HEK293T (cell line): ENCODE results near the gene TOR4A.

ENCODE experiments used
- CTCF ChIA-PET: fragments of 350-600 bp; formaldehyde crosslinking; extraction: SDS; loops from one replicate; lab custom pipeline; 2021; ENCODE audit warnings: antibody characterized with exemption, inconsistent platforms; lab: Yijun Ruan, JAX
- POLR2A ChIA-PET: fragments of 350-600 bp; formaldehyde crosslinking; extraction: SDS; loops from one replicate; lab custom pipeline; 2020; ENCODE audit warnings: antibody characterized with exemption, inconsistent platforms; lab: Yijun Ruan, JAX
- DNase-seq: peaks from one replicate; pipeline ENCODE4 v3.0.0; 2012; ENCODE audit warnings: mixed read lengths; ENCODE audit errors: extremely low spot score
- ARNT ChIP-seq: fragments of 450-650 bp; IDR thresholded peaks from 2 replicates; pipeline ENCODE4 v1.6.1; 2017; ENCODE audit warnings: mild to moderate bottlenecking
- BHLHE40 ChIP-seq: fragments of 450-650 bp; IDR thresholded peaks from 2 replicates; pipeline ENCODE4 v1.6.1; 2016; ENCODE audit warnings: mild to moderate bottlenecking, moderate library complexity, borderline replicate concordance
- CTBP1 ChIP-seq: fragments of 450-650 bp; IDR thresholded peaks from 2 replicates; pipeline ENCODE4 v1.6.1; 2016; ENCODE audit warnings: borderline replicate concordance
- ELF4 ChIP-seq: fragments of 450-650 bp; IDR thresholded peaks from 2 replicates; pipeline ENCODE4 v1.6.1; 2017; ENCODE audit warnings: antibody characterized with exemption
- FOXA1 ChIP-seq: fragments of 450-650 bp; IDR thresholded peaks from 2 replicates; pipeline ENCODE4 v1.6.1; 2016; ENCODE audit warnings: mild to moderate bottlenecking
- FOXK2 ChIP-seq: fragments of 450-650 bp; IDR thresholded peaks from 2 replicates; pipeline ENCODE4 v1.6.1; 2016; ENCODE audit warnings: mild to moderate bottlenecking
- FOXM1 ChIP-seq: fragments of 450-650 bp; IDR thresholded peaks from 2 replicates; pipeline ENCODE4 v1.6.1; 2017; ENCODE audit warnings: mild to moderate bottlenecking, borderline replicate concordance
- HDGF ChIP-seq: fragments of 450-650 bp; IDR thresholded peaks from 2 replicates; pipeline ENCODE4 v1.6.1; 2017; ENCODE audit warnings: antibody characterized with exemption, borderline replicate concordance
- L3MBTL2 ChIP-seq: fragments of 450-650 bp; conservative IDR thresholded peaks from 2 replicates; pipeline ENCODE4 v1.6.1; 2016; ENCODE audit warnings: mild to moderate bottlenecking
- LEF1 ChIP-seq: fragments of 450-650 bp; IDR thresholded peaks from 2 replicates; pipeline ENCODE4 v1.6.1; 2017; ENCODE audit warnings: mild to moderate bottlenecking, borderline replicate concordance
- NFRKB ChIP-seq: fragments of 450-650 bp; IDR thresholded peaks from 2 replicates; pipeline ENCODE4 v1.6.1; 2016; ENCODE audit warnings: mild to moderate bottlenecking, moderate library complexity
- SP1 ChIP-seq: fragments of 450-650 bp; IDR thresholded peaks from 2 replicates; pipeline ENCODE4 v1.6.1; 2017
- SUZ12 ChIP-seq: fragments of 450-650 bp; IDR thresholded peaks from 2 replicates; pipeline ENCODE4 v1.6.1; 2016; ENCODE audit warnings: mild to moderate bottlenecking
- TARDBP ChIP-seq: fragments of 450-650 bp; IDR thresholded peaks from 2 replicates; pipeline ENCODE4 v1.6.1; 2016
- ZNF384 ChIP-seq: fragments of 450-650 bp; IDR thresholded peaks from 2 replicates; pipeline ENCODE4 v1.6.1; 2016
- TF ChIP-seq, protein P1 (sequence below): fragments of 450-650 bp; IDR thresholded peaks from 2 replicates; pipeline ENCODE4 v1.6.1; 2016

Gene TOR4A

DNA sequence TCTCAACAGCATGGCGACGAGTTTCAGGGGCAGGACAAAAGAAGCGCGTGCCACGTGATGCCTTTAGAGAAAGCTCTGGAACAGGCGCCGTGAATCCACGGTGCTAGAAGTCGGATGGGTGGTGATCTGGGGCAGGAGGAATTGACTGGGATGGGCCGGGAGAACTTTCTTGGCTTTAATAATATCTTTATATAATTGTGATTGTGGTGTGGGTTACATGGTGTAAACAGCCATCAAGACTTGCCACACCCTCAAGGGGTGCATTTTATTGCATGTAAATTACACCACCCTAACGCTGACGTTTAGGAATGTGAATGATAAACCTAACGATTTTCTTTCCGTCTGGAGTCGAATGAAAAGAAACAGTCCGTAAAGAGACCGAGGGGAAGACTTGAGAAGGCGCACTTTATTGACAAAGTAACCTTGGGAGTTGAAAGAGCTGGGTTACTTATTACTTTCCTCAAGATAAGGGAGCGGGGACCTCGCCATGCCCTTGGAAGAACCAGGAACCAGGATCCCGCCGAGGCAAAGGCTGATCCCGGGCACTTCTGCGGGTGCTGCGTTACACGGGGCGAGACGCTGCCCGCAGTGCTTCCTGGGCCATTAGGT is 16.1 kb downstream of the TOR4A start:
- ChIA-PET POLR2A (interaction anchor here (0.9 to 1.2 kb wide), 2 partner anchors 9 to 130 kb away, joined by 3 read pairs; partner anchors contain the start of genes NOXA1 and NRARP), CTCF (no interaction called here)
- no peak for TF ChIP-seq FOXK2
- no peak for TF ChIP-seq BHLHE40
- TF ChIP-seq HDGF = no peak
- TF ChIP-seq FOXM1 = no peak
- no peak for TF ChIP-seq FOXA1
- TF ChIP-seq TARDBP = no peak
- no peak for TF ChIP-seq SP1
- no peak for TF ChIP-seq ZNF384
- no peak for TF ChIP-seq ELF4
- TF ChIP-seq ARNT = no peak
- TF ChIP-seq NFRKB = no peak
- no peak for DNase-seq

DNA sequence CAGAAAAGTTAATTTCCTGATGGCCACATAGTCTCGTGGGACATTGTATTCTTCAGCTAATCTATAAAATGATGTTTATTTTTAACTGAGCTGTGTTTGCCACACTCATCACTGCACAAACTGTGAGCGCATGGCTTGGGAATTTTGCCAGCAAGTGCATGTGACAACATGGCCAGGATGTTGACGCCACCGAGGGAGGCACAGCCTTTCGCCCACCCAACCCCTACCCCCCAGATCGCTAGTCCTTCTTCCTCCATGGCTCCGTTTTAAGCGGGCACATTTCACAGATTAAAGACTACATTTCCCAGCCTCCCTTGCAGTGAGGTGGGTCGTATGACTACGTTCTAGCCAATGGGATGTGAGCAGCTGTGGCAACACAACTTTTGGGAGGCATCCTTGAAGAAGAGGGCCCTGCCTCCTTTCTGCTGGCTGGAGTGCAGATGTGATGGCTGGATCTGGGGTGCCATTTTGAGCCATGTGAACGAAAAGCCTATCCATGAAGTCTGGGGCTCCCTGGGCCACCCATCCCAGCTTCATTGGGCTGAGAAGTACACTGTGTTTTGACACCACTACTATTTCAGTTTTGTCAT is 16.7 kb downstream of the TOR4A start:
- peak; percentile 64 for DNase-seq
- TF ChIP-seq SUZ12 (no peak), L3MBTL2 (0 out of 2 replicates have a peak, but pooled peaks have one; percentile 23), FOXA1 (no peak), CTBP1 (0 out of 2 replicates have a peak, but pooled peaks have one; percentile 31)
- POLR2A ChIA-PET = interaction anchor here (1.2 kb wide), 1 partner anchor 129 kb away, joined by 3 read pairs; the partner anchor contains the start of gene NOXA1
- CTCF ChIA-PET = no interaction called here

DNA sequence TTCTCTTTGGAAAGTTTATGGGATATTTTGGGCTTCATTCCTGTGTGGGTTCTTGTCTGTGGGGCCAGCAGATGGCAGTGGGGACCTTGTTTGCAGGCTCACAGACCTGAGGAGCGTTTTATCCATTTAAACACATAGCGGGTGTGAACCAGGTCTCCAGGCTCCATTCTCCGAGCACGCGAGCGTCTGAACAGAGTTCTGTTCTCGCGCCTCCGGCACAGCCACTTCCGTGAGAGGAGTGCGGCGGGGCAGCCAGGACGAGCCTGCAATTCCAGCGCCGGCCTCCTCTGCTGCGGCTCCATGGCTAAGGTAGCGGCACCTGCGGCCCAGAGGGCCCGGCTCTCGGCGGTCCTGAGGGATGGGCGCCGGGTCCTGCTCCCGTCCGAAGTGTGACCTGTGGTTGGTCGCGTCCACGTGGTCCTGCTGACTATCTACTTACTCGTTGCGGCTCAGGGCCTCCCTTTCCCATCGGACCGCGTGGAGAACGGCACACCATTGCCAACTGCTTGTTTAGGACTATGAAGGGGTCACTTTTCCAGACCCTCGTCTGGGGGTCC is 17.2 kb downstream of the TOR4A start:
- DNase-seq = no peak
- POLR2A ChIA-PET = no interaction called here
- TF ChIP-seq HDGF (no peak), L3MBTL2 (0 out of 2 replicates have a peak, but pooled peaks have one; percentile 1)
- CTCF ChIA-PET = no interaction called here

DNA sequence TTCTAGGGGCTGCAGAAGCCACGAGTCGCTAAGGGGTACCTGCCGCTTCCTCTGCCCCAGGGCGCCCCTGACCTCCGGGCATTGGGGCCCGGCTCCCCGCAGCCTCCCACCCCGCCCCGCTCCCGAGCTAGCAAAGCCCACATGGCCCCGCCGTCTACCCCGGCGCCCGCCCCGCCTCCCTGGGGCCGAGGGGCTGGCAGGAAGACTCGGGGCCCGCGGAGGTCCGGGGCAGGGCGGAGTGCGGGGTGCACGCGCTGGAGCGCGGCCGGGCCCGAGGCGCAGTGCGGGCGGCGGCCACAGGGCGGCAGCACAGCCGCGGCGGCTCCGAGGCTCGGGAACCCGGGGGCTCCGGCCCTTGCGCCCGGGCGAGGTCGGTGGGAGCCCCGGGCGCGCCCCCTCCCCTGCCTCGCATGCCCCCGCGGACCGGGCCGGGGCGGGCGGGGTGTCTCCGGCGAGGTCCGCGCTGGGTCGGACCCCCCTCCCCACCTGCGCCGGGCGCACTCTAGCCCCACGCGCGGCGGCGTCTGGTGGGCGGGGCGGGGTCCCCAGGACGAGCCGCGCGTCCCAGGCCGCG is 17.8 kb downstream of the TOR4A start:
- no peak for TF ChIP-seq L3MBTL2
- TF ChIP-seq FOXK2 = no peak
- TF ChIP-seq ZNF384 = no peak
- TF ChIP-seq TARDBP = no peak
- TF ChIP-seq HDGF = no peak
- 0 out of 2 replicates have a peak, but pooled peaks have one; percentile 42 for TF ChIP-seq ARNT
- CTCF ChIA-PET = no interaction called here
- POLR2A ChIA-PET = no interaction called here
- DNase-seq = peak; percentile 80

DNA sequence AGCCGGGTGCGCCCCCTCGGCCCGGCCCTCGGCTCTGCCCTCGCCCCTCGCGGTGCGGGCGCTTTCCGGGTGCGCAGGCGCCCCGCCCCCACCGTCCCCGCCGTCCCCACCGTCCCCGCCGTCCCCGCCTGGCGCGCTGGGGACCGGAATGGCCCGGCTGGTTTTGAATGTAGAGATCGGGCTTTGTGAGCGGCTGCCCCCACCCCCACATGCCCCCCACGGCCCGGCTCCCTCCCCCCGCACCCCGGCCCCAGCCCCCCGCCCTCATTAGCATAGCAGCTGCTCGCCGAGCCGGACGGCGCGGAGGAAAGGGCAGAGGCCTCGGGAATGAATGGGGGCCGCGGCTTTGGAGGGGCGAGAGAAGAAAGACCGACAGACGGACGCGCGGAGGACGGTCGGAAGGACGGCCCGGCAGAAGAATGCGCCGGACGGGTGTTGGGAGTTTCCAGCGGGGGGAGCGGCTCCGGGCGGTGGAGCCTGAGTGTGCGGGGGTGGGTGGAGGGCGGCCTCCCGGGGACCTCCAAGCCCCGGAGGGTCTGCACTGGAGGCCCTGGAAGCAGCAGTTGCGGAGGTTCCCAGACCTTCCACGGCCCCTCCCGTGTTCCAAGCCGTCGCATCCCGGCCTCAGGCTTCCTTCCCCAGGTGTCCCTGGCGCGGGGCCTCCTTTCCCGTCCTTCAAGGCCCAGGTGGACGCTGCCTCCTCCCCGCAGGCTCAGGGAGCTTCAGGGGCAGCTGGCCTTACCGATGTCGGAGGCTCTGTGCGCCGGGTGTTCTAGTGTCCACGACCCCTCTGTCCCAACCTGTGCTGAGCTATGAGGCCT is 18.5 kb downstream of the TOR4A start:
- no peak for DNase-seq
- TF ChIP-seq, protein P1, sequence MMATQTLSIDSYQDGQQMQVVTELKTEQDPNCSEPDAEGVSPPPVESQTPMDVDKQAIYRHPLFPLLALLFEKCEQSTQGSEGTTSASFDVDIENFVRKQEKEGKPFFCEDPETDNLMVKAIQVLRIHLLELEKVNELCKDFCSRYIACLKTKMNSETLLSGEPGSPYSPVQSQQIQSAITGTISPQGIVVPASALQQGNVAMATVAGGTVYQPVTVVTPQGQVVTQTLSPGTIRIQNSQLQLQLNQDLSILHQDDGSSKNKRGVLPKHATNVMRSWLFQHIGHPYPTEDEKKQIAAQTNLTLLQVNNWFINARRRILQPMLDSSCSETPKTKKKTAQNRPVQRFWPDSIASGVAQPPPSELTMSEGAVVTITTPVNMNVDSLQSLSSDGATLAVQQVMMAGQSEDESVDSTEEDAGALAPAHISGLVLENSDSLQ = no peak
- TF ChIP-seq ZNF384 (no peak), L3MBTL2 (no peak), TARDBP (no peak), NFRKB (no peak), CTBP1 (no peak), HDGF (no peak), SP1 (no peak), FOXK2 (no peak), LEF1 (no peak), SUZ12 (no peak), BHLHE40 (no peak), ELF4 (no peak), FOXA1 (no peak), FOXM1 (no peak)
- ChIA-PET POLR2A (interaction anchor here (1.1 kb wide), 1 partner anchor 127 kb away, joined by 4 read pairs; the partner anchor contains the start of genes EXD3 and NOXA1), CTCF (interaction anchor here (0.6 kb wide), 1 partner anchor 50 kb away, joined by 3 read pairs; no protein-coding TSS in a partner anchor)

DNA sequence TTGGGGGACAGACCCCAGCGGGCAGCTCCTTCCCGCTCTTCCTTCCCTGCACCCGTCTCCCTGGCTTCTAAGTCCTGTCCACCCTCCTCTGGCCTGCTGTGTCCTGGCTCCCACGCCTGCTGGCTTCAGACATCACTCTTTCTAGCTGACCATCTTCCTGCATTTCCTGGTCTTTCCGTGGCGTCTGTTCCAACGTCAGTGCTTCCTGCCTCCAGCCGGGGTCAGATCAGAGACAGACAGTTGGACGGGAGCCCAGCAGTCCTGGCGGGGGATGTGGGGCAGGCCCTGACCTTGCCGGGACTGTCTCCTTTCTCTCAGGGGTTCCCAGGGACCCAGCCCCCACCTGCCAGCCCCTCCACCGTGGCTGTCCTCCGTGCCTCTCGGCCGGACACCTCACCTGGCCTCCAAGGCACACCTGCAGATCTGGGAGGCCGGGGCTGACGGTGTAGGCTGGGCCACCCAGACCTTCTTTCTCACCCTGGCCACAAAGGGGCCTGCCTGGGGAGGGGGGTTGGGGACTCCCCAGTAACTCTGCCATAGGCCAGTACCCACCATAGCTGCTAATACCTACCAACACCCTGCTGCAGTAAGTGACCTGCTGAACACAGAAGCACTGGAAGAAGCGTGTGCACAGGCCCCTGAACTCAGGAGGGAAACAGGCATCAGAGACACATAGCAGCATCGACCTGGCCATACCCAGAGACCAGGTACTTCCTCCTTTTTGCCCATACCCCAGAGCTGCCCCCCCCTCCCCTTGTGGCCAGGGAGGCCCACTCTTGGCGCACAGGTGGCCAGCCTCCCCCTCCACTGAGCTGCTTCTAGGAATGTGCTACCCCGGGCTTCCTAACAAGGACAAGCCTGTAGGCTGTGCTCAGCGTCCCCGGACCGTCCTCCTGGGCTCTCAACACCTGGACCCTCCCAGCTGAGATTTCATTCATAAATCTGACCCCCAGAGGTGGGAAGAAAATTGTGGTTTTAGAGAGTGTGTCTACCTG is 19.4 kb downstream of the TOR4A start:
- CTCF ChIA-PET = interaction anchor here (0.6 kb wide), 2 partner anchors 10 to 49 kb away, joined by 3 read pairs; no protein-coding TSS in a partner anchor
- POLR2A ChIA-PET = interaction anchor here (1.1 kb wide), 1 partner anchor 126 kb away, joined by 4 read pairs; the partner anchor contains the start of genes EXD3 and NOXA1
- TF ChIP-seq L3MBTL2 (no peak), NFRKB (no peak), ZNF384 (no peak), ARNT (no peak), BHLHE40 (no peak)
- TF ChIP-seq, protein P1 = no peak
- DNase-seq = no peak
